OCI-LY7 (cell line): ENCODE results near the gene SEMA7A.

Experiments
- CTCF ChIP-seq: fragments of 200-600 bp; sonication (generic); conservative IDR thresholded peaks from 2 replicates; pipeline ENCODE4 v1.5.1; 2014; ENCODE audit warnings: mild to moderate bottlenecking, antibody characterized with exemption, low read length, moderate library complexity, mixed read lengths
- EZH2phosphoT487 ChIP-seq: fragments of 200-600 bp; sonication (generic); IDR thresholded peaks from 2 replicates; pipeline ENCODE4 v1.6.1; 2018; ENCODE audit warnings: low read depth, borderline replicate concordance, mild to moderate bottlenecking, mixed run types, antibody characterized with exemption, low read length, moderate library complexity, mixed read lengths

GRCh38 chr15:74434263-74435136 lies 742 bp upstream of the SEMA7A start:
- TF ChIP-seq CTCF (no peak), EZH2phosphoT487 (no peak)
